ENCODE results near the gene SAMD15.

- TF ChIP-seq CTCF (IDR thresholded peaks at IDR 0.05; ENCODE audit: insufficient read depth, low read length) (no peak), GABPA (IDR thresholded peaks at IDR 0.05; ENCODE audit: low read depth) (no peak)
These were observed 1.8 kb upstream of the SAMD15 start for GRCh38 chr14:77375164-77375950.
